HG03575 (cell line): ENCODE data around the gene STPG4.
"Not testable (repeated sequence)": the region's sequence is repeated elsewhere in the genome, so short reads cannot be mapped to it uniquely, and the experiment has no call there.

Experiments used
- ATAC-seq: cut with Tn5 transposase; IDR thresholded peaks from one replicate; pipeline ENCODE4 v1.9.1; 2021; ENCODE audit not compliant: unreplicated experiment, insufficient number of reproducible peaks, low FRiP score; ENCODE audit errors: extremely low read depth

Gene STPG4

GRCh38 chr2:47174733-47175361, 19.7 kb upstream of the STPG4 start:
- no peak for ATAC-seq

GRCh38 chr2:47173986-47174732, 19.1 kb upstream of the STPG4 start:
- ATAC-seq: no peak

DNA sequence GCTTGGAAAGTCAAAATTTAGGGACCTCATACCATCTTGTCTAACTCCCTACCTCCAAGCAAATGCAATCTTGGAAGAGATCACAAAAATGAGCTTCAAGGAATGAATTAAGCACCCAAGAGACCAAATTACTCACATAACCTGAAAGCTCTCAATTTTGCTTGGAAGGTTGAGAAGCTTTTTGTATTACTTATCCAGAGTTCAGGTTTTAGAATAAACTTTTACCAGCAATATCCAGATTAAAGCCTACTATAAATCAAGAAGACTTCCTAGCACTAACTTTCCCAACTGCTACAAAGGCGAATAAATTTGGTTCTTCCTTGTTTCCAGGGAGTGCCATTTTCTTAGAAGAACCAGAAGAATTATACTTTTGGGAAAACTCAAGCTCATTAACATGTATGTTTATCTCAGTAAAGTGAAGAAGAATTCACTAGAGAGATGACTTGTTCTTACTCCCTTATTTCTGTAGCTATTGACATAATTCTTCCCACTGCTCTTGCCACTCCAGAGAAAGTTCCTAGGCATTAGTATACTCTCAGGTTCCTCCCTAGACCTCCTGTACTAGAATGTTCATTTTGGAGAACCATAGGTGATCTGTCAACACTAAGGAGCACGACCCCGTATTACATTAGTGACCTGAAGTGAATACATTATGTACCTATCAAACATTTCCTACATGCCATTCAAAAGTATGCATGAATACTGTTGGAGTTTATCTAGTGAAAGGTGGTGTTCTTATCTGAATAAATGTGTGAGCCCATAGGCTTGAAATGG, 18.0 kb upstream of the STPG4 start:
- no peak for ATAC-seq

DNA sequence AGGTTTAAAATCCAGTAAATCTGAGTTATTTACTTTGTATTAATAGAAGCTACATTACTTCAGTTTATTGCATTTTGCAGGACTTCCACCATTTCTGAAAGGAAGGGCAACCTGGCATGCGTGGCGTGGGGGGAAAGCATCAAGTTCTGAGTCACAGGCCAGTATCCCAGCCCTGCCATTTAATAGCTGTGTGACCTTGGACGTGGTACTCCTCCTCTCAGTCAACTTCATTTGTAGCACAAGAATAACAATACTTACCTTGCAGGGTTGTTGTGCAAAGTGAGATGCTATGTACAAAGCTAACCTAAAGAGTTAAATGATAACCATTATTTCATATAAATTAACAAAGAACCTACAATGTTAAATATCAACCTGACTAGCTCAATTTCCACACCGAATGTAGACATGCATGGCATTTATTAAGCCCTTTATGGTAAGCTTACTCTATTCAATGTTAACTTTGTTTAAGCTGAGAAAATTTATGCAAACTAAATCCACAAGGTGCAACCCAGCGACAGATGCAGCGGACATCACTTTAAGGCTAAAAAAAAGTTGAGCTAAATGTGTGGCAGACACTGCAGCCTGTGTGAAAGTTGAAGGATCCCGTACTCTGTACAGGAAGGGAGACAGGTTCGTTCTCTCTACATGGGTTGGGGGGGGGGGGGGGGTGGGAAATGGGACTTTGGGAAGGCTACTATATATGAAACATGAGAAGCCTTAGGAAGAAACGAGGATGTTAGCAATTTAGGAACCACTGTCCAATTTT, 17.2 kb upstream of the STPG4 start:
- ATAC-seq: no peak

DNA sequence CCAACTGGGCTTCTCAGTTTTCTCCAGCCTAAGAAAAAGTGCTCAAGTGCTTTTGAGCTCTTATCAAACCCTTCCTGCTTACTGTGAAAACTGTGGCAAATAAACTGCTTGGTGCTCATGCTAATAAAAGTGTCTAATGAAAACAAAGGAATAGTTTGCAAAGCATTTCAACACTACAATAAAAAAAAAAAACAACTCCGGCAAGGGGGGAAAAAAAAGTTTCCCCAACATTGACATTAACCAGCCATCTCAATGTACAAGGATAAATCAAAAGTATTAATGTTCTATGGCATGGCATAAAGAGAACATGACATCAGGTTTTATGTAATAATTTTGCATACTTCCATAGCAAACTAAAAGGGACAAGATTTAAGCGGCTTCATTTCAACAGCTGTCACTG, 14.7 kb upstream of the STPG4 start:
- no peak for ATAC-seq

DNA sequence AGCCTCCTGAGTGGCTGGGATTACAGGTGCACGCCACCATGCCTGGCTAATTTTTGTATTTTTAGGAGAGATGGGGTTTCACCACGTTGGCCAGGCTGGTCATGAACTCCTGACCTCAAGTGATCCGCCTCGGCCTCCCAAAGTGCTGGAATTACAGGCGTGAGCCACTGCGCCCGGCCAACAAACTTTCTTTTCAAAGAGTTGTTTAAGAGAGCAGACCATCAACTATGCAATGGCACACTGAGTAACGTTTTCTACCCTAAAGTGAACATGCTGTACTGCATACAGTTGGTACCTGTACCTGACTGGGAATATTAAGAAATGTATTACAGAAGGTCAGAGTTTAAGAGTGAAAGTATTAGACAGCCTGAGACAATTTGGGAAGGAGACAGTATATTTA, 13.8 kb upstream of the STPG4 start:
- not testable (repeated sequence) for ATAC-seq

DNA sequence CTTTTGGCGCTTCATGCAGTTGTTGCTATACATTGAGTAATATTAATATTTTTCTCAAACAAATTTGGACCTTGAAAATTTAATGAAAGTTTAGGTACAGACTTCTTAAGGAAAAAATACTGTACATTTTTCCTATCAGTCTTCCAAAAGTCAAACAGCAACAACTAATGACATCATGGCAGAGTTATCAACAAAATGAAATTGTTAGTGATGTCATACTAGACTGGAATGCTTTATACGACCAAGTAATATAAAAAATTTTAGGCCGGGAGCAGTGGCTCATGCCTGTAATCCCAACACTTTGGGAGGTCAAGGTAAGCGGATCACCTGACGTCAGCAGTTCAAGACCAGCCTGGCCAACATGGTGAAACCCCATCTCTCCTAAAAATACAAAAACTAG, 12.0 kb upstream of the STPG4 start:
- ATAC-seq: no peak

DNA sequence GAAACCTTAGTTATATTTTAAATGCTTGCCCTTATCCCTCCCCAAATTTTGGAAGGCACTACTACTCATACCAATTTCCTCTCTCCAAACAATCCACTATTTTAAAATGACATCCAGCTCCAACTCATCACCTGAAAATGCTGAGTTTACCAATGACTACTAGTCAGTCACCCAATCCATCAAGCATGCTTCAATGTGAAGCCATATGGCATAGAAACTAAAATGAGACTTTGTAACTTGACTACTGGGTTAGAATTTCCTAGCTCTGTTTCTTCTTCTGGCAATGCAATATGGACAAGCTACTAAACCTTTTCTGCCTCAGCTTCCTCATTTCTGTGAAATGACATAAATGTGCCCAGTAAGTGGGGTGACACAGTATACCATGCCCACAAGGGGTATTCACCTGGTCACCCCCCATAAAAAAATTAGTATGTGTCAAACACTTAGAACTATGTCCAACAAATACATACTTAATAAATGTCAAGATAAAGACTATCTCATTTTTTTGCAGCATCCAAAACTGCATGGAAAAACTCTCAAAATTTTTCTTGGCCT, 10.0 kb upstream of the STPG4 start:
- ATAC-seq: no peak

DNA sequence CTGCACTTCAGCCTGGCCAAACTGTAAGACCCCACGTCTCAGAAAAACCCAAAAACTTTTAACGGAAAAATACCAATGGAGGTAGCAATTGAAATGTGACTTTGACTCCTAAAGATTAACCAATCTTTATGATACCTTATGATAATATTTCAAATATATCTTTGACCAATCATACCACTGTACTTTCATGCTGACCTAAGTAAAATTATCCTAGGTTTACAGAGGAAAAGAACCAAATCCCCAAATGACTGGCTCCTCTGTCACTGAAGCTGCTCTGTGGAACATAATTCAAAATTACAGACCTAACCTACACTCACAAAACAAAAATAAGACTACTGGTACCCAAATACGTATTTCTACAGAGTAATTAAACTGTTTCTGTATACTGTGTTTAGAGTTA, 7.7 kb upstream of the STPG4 start:
- ATAC-seq: no peak

DNA sequence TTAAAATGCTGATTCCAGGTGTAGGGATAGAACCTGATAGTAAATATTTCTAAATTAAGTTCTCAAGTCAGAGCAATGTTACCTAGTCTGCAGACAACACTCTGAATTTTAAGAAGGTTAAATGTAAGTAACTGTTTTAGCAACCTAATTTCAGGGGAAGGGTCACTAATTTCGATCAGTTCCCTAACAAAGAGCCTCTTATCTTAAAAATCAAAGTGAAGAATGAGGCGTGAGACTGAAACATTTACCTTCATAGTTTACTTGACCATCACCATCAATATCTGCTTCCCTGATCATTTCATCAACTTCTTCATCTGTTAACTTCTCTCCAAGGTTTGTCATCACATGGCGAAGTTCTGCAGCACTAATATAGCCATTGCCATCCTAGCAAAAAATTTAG, 6.4 kb upstream of the STPG4 start:
- ATAC-seq: no peak

- ATAC-seq: no peak
These were observed 5.6 kb upstream of the STPG4 start for GRCh38 chr2:47160660-47161059.

GRCh38 chr2:47160211-47160610, 5.1 kb upstream of the STPG4 start:
- no peak for ATAC-seq

DNA sequence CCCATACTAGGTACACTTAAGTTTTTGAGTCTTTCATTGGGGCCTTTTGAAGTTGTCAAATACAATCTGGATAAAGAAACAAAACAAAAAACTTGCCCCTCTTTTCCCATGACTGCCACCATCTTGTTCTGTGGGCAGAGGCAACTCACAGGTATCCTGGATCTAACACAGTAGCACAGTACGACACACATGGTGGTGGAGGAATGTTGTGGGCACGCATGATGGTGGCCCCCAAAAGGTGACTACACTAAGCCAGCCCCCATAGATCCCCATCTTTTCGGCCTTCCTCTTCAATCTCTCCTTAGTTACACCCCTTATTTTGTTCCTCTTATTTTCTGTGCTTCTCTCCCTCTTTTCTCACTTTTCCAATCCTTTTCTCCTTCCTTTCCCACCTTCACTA, 4.5 kb upstream of the STPG4 start:
- ATAC-seq: no peak

DNA sequence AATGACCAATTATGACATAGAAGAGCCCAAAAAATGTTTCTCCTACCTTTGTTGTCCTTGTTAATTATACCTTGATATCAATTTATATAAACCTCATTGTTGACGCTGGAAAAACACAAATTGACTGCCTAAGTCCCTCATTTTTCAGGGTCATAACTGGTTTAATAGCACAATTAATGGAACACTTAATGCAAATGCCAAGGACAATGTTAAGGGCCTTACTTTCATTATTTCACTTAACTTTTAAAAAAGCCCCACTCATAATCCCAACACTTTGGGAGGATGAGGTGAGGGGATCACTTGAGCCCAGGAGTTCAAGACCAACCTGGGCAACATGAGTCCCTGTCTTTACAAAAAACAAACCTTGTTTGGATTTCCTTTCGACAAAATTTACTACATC, 3.5 kb upstream of the STPG4 start:
- no peak for ATAC-seq

GRCh38 chr2:47152803-47153202, 2.3 kb downstream of the STPG4 start:
- ATAC-seq: no peak

DNA sequence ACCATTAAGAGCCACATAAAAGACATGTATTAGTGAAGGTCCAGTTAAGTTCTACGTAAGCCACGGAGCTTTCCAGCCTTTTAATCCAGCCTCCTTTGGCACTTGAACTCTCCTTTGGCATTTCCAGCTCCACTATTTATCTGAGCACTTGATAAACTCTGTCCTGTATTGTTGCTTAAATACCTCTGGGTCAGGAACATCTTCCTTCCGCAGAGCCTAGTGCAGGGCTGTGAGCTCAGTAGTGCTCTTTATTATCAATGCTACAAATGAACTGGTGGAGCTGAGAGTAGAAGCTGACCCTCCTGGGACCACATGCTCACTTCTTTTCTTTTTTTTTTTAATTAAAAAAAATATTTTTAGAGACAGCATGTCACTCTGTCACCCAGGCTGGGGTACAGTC, 4.9 kb downstream of the STPG4 start:
- ATAC-seq: no peak

DNA sequence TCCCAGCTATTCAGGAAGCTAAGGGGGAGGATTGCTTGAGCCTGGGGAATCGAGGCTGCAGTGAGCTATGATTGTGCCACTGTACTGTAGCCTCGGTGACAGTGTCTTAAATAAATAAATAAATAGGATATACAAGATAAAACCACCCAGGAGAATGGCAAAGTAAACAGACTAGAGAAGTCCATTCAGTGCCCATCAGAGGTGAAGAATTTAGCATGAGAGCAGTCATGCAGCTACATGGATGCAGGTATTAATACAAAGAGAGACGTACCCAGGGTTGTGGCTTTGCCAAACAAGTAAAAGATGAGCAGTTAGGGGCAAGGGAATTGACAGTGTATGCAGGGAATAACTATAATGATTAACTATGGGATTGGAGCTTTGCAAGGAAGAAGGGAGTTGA, 8.1 kb downstream of the STPG4 start:
- ATAC-seq: no peak

GRCh38 chr2:47145466-47145865, 9.6 kb downstream of the STPG4 start:
- no peak for ATAC-seq

DNA sequence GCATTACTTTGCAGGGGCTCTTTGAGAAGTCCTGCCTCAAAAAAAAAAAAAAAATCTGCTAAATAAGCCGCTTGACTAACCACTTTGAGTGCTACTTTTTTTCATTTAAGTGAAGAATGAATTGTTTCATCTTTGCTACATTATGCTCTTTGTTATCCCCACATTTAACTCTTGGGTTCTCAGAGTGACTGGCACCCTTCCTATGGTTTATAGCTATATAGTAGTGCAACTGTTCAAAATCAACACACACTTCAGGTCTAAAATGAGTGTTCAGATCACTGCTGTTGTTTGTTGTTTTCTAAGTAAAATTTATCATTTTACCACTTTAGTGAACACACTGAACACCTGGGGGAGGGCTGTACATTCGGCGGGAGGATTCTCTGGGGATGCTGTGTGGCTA, 13.6 kb downstream of the STPG4 start:
- no peak for ATAC-seq
